H1 (cell line): ENCODE results near the gene PLAAT2. TPM values are rescaled to one million over a fixed set of nuclear protein-coding genes. Genes with fewer than 3 reads are reported as not detected.

ENCODE experiments used
- CEBPB ChIP-seq: IDR thresholded peaks from 2 replicates; pipeline ENCODE4 v1.6.1; 2012; ENCODE audit warnings: low read depth, low read length
- CHD7 ChIP-seq: fragments of 300-600 bp; sonication (generic); IDR thresholded peaks from 2 replicates; pipeline ENCODE4 v1.7.1; 2012; ENCODE audit warnings: low read length, moderate library complexity, mild to moderate bottlenecking, inconsistent platforms; ENCODE audit not compliant: insufficient replicate concordance
- CTBP2 ChIP-seq: IDR thresholded peaks from 2 replicates; pipeline ENCODE4 v1.7.0; 2011; ENCODE audit warnings: borderline replicate concordance, mild to moderate bottlenecking, moderate library complexity, mixed read lengths, low read length; ENCODE audit not compliant: insufficient read depth, insufficient read length
- FOSL1 ChIP-seq: IDR thresholded peaks from 2 replicates; pipeline ENCODE4 v1.6.1; 2011; ENCODE audit warnings: mild to moderate bottlenecking, low read depth, low read length, moderate library complexity; ENCODE audit not compliant: insufficient read depth
- JUND ChIP-seq: IDR thresholded peaks from 2 replicates; pipeline ENCODE4 v1.6.1; 2011; ENCODE audit warnings: mild to moderate bottlenecking, improper control_type of control experiment, low read length
- KDM4A ChIP-seq: IDR thresholded peaks from one replicate; pipeline ENCODE4 v1.7.1; 2012; ENCODE audit warnings: low read depth, mild to moderate bottlenecking, moderate library complexity, low read length, inconsistent platforms; ENCODE audit not compliant: severe bottlenecking
- POLR2A ChIP-seq, 2 experiments: IDR thresholded peaks; 1 replicate in 1 of 2; 2 replicates in 1 of 2; pipeline ENCODE4 v1.6.1; 2011; ENCODE audit warnings: low read depth in 2 of 2, low read length in 2 of 2, mild to moderate bottlenecking in 2 of 2; ENCODE audit errors: control extremely low read depth in 1 of 2
- RXRA ChIP-seq: IDR thresholded peaks from 2 replicates; pipeline ENCODE4 v1.6.1; 2011; ENCODE audit warnings: low read depth, mild to moderate bottlenecking, low read length, moderate library complexity; ENCODE audit not compliant: insufficient read depth
- SAP30 ChIP-seq: fragments of 300-600 bp; sonication (generic); IDR thresholded peaks from 2 replicates; pipeline ENCODE4 v1.7.1; 2012; ENCODE audit warnings: low read length, moderate library complexity, mild to moderate bottlenecking, inconsistent platforms; ENCODE audit not compliant: insufficient read depth, insufficient replicate concordance
- SIX5 ChIP-seq: IDR thresholded peaks from 2 replicates; pipeline ENCODE4 v1.6.1; 2011; ENCODE audit warnings: mild to moderate bottlenecking, low read depth, low read length
- SUZ12 ChIP-seq: fragments of 200-600 bp; sonication (generic); IDR thresholded peaks from 2 replicates; pipeline ENCODE4 v1.6.1; 2012; ENCODE audit warnings: mild to moderate bottlenecking, inconsistent platforms, low read length, moderate library complexity, mixed read lengths
- polyA plus RNA-seq, 7 experiments: library from polyadenylated mRNA; depleted of rRNA in 3 of 7; stranded (reverse) in 5 of 7; unstranded in 2 of 7; fragments of >200 nt in 5 of 7; fragments of 200-250 nt in 2 of 7; gene quantifications; 1 replicate in 5 of 7; 2 replicates in 1 of 7; 4 replicates in 1 of 7; pipeline versions ENCODE4 v1.2.1 to v1.2.3, GENCODE V29; 2011 to 2013; ENCODE audit warnings: missing spikeins in 2 of 7, mixed read lengths in 2 of 7
- total RNA-seq: library from RNA; stranded (reverse); fragmentation: NEBNext Ultra II Directional; extraction: Animal tissue kit (Norgen Biotek cat#: 25700); gene quantifications from 2 replicates; pipeline ENCODE4 v1.2.1, GENCODE V29; 2021

The PLAAT2 gene
- total and polyA plus RNA-seq, 2 of the 8 experiments (the other 6 are each of a cell fraction or from before 2014, with no cell fraction given), result 0.39 TPM; not detected in 1

- TF ChIP-seq CHD7, result no peak
- no peak for TF ChIP-seq SUZ12
- TF ChIP-seq RXRA, result no peak
- TF ChIP-seq SIX5, result no peak
- no peak for TF ChIP-seq CTBP2
- no peak for TF ChIP-seq JUND
- TF ChIP-seq SAP30, result no peak
- no peak for TF ChIP-seq CEBPB
- TF ChIP-seq KDM4A, result no peak
- no peak for TF ChIP-seq POLR2A (IDR thresholded peaks at IDR 0.05; ENCODE audit: control extremely low read depth in 1 of 2, low read depth in 2 of 2, low read length in 2 of 2)
- TF ChIP-seq FOSL1, result no peak
These were observed 4.6 kb downstream of the PLAAT2 start (continued) for GRCh38 chr11:63558459-63559157.
